Measurements from ENCODE around the gene ZNF438. TPM values are rescaled to one million over a fixed set of nuclear protein-coding genes. Genes with fewer than 3 reads are reported as not detected.
A peak's percentile ranks its signal among the peaks of the same experiment; 100 is the strongest.

ZNF438 gene
- total and polyA plus RNA-seq, 8 donors, result 9.6 to 20.1 (median 10.7) TPM

GRCh38 chr10:31005895-31006294 lies 25.8 kb downstream of the ZNF438 start:
- no peaks in the 10 kb centered on the region for H3K36me3 ChIP-seq
- intact Hi-C loops (cut with DNase I), result no loop called here
- DNase-seq (no peak), ATAC-seq (no peak)
- H3K4me3 ChIP-seq, result no peak overlapping the region
- H3K9me3 ChIP-seq, result no peaks in the 10 kb centered on the region
- no peak for TF ChIP-seq CTCF (IDR thresholded peaks at IDR 0.05)
- peak overlapping the region in 1 of 2 donors; percentile 73 for H3K27ac ChIP-seq
- H3K4me1 ChIP-seq, result peaks cover 0 to 71% of the 10 kb centered on the region in 2 donors
- no peaks in the 10 kb centered on the region for H3K27me3 ChIP-seq

- Histone ChIP-seq H3K27me3 (no peaks in the 10 kb centered on the region), H3K36me3 (no peaks in the 10 kb centered on the region), H3K27ac (peak overlapping the region; percentile 2 to 73), H3K4me3 (no peak overlapping the region), H3K4me1 (peaks cover 0 to 74% of the 10 kb centered on the region in 2 donors), H3K9me3 (no peaks in the 10 kb centered on the region)
- intact Hi-C loops (cut with DNase I), result no loop called here
- DNase-seq (no peak), ATAC-seq (no peak)
- TF ChIP-seq CTCF (IDR thresholded peaks at IDR 0.05), result no peak
These were observed 27.0 kb downstream of the ZNF438 start for GRCh38 chr10:31004611-31005193.

GRCh38 chr10:31001740-31002139 lies 29.9 kb downstream of the ZNF438 start:
- DNase-seq (no peak), ATAC-seq (no peak)
- Histone ChIP-seq H3K9me3 (no peaks in the 10 kb centered on the region), H3K4me1 (peaks cover 0 to 74% of the 10 kb centered on the region in 2 donors), H3K36me3 (no peaks in the 10 kb centered on the region), H3K4me3 (no peak overlapping the region), H3K27me3 (no peaks in the 10 kb centered on the region), H3K27ac (peak overlapping the region in 1 of 2 donors; percentile 90)
- TF ChIP-seq CTCF (IDR thresholded peaks at IDR 0.05), result no peak
- intact Hi-C loops (cut with DNase I), result no loop called here

- Histone ChIP-seq H3K27me3 (no peaks in the 10 kb centered on the region), H3K36me3 (no peaks in the 10 kb centered on the region), H3K27ac (peak overlapping the region; percentile 73 to 90), H3K4me3 (no peak overlapping the region), H3K4me1 (peaks cover 0 to 67% of the 10 kb centered on the region in 2 donors), H3K9me3 (no peaks in the 10 kb centered on the region)
- intact Hi-C loops (cut with DNase I), result no loop called here
- TF ChIP-seq CTCF (IDR thresholded peaks at IDR 0.05), result no peak
- DNase-seq, result no peak
- ATAC-seq, result peak; percentile 37
These were observed 30.8 kb downstream of the ZNF438 start for GRCh38 chr10:31000867-31001266.

- no peak for ATAC-seq
- H3K27me3 ChIP-seq, result no peaks in the 10 kb centered on the region
- no peak for TF ChIP-seq CTCF (IDR thresholded peaks at IDR 0.05)
- no peaks in the 10 kb centered on the region for H3K36me3 ChIP-seq
- H3K4me3 ChIP-seq, result no peak overlapping the region
- peaks cover 0 to 2% of the 10 kb centered on the region in 2 donors for H3K9me3 ChIP-seq
- H3K27ac ChIP-seq, result peak overlapping the region; percentile 73 to 90
- intact Hi-C loops (cut with DNase I), result no loop called here
- peaks cover 0 to 60% of the 10 kb centered on the region in 2 donors for H3K4me1 ChIP-seq
- no peak for DNase-seq
These were observed 31.4 kb downstream of the ZNF438 start for GRCh38 chr10:31000071-31000782.

Data from left lung (tissue), 10 donors.